Measurements from ENCODE around the gene CEMIP. TPM values are rescaled to one million over a fixed set of nuclear protein-coding genes. Genes with fewer than 3 reads are reported as not detected.

The CEMIP gene, protein sequence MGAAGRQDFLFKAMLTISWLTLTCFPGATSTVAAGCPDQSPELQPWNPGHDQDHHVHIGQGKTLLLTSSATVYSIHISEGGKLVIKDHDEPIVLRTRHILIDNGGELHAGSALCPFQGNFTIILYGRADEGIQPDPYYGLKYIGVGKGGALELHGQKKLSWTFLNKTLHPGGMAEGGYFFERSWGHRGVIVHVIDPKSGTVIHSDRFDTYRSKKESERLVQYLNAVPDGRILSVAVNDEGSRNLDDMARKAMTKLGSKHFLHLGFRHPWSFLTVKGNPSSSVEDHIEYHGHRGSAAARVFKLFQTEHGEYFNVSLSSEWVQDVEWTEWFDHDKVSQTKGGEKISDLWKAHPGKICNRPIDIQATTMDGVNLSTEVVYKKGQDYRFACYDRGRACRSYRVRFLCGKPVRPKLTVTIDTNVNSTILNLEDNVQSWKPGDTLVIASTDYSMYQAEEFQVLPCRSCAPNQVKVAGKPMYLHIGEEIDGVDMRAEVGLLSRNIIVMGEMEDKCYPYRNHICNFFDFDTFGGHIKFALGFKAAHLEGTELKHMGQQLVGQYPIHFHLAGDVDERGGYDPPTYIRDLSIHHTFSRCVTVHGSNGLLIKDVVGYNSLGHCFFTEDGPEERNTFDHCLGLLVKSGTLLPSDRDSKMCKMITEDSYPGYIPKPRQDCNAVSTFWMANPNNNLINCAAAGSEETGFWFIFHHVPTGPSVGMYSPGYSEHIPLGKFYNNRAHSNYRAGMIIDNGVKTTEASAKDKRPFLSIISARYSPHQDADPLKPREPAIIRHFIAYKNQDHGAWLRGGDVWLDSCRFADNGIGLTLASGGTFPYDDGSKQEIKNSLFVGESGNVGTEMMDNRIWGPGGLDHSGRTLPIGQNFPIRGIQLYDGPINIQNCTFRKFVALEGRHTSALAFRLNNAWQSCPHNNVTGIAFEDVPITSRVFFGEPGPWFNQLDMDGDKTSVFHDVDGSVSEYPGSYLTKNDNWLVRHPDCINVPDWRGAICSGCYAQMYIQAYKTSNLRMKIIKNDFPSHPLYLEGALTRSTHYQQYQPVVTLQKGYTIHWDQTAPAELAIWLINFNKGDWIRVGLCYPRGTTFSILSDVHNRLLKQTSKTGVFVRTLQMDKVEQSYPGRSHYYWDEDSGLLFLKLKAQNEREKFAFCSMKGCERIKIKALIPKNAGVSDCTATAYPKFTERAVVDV (N-terminal part only)
- 0.46 TPM for total RNA-seq
- long read RNA-seq, partial matches to known transcripts: 0 of 1 reads
- long read RNA-seq, other reads (novel, unspliced or antisense): 1 of 1 reads

DNA sequence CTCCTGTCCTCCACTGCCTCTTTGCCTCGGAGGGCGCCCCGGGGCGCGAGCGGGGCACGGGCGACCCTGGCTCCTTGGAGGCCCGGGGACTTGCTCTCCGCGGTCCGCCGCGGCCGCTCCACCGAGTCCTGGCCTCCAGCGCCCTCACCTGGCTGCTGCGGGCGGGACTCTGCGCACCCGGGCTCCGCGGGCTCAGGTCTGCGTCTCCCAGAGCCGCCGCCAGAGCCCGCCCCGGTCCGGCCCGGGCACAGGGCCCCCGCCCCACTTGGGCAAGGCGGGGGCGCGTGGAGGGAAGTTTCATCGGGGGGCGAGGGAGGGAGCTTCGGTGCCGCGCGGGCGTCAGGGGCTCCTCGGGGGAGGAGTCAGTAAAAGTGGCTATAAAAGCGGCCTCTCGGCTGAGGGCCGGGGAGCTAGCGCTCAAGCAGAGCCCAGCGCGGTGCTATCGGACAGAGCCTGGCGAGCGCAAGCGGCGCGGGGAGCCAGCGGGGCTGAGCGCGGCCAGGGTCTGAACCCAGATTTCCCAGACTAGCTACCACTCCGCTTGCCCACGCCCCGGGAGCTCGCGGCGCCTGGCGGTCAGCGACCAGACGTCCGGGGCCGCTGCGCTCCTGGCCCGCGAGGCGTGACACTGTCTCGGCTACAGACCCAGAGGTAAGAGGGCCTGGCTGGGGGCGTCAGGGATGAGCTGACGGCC, at the start of gene CEMIP:
CEMIP (plus strand) TSS at position 407 of the 694 bp plus-strand sequence. CDS start 94,510 bp downstream, outside the sequence.
- peak; percentile 82 for DNase-seq (ENCODE audit: low spot score)
- intact Hi-C loops (cut with DNase I): loop anchor here (2.0 to 5.0 kb wide), 2 partner anchors 142 to 192 kb away; no protein-coding TSS in a partner anchor

DNA sequence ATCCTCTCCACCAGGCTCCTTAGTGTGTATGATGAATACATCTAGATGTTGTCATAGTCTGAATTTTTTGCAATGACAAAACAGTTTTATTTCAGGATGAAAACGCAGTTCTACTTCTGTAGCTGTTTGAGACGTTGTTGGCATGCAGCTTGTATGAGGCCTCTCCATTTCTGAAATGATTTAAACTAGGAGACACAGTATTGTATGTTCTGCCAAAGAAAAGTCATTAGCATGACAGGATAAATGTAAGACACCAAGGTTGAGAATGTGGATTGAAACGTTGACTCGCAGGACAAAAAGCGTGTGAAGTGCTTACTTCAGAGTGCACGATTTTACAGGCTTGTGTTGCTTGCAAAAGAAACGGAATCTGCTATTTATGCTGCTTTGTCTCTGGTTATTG, 48.8 kb upstream of the CEMIP start:
- intact Hi-C loops (cut with DNase I): no loop called here
- DNase-seq (ENCODE audit: low spot score): no peak

DNA sequence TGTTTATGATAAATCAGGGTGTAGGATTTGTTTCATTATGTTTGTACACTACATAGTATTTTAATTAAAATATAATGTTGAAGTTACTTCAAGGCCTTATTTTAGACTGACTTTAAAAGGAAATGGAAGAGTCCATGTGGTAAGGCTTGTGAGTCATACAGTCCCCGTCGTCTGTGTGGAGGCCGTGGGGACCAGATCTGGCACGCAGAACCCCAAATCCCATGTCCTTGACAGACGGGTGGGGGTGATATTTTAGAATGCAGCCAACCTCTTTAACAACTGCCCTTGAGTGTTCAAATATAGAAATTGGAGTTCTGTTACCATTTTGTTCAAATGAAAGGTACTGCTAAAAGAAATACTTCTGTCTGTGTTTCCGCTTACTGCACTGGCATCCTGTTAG, 48.2 kb upstream of the CEMIP start:
- intact Hi-C loops (cut with DNase I): no loop called here
- DNase-seq (ENCODE audit: low spot score): no peak

DNA sequence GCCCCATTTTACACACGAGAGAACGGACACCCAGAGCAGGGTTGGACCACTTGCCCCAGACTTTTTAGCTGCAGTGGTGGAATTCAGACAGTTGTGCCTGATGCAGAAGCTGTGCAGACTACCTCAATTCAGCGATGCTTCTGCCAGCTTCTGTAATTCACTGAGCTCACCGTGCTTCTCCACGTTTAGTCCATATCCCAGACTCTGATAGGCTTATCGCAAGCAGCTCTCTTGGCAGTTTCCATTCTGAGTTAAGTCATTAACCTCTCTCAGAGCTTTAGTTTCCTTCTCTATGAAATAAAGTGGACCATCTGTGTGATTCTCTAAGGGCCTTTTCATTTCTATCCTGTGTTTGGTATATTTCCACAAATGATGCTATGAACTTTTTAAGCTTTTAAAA, 47.0 kb upstream of the CEMIP start:
- intact Hi-C loops (cut with DNase I): no loop called here

DNA sequence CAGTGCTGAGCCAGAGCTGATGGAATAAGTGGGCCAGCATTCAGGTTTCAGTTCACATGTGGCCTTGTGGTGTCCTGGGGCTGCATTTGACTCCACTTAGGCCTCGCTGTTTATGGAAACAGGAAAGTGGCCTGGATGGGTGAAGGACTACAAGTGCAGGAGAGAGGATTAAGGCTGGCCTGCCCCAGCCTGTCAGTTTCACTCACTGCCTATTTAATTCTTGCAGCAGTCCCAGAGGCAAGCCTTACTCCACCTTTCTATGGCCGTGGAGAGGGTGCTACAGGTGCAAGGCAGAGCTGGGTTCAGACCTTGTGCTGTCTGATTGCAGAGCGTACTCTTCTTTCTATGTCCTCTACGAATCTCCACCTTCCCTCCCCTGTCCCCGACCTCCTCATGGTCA, 46.4 kb upstream of the CEMIP start:
- no peak for DNase-seq (ENCODE audit: low spot score)
- intact Hi-C loops (cut with DNase I): no loop called here

More for the DNA sequence above, 47.0 kb upstream of the CEMIP start:
- no peak for DNase-seq (ENCODE audit: low spot score)

DNA sequence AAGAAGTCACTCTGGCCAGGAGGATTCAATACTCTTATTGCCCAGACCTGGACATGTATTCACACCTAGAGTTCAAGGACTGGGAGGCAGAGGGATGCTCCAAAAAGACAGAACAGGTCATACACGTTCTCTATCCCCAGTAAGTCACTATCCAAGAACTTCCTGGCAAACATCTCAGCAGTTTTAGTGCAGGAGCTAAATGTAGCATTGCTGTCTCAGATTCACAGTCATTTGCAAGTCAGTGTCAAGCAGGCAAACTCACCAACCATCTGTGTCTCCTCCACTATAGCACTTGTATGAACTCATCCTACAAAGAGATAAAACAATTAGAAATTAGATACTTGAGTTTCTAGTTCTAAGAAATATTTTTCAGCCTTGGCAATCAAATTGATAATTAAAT, 45.7 kb upstream of the CEMIP start:
- DNase-seq (ENCODE audit: low spot score): no peak
- intact Hi-C loops (cut with DNase I): no loop called here

DNA sequence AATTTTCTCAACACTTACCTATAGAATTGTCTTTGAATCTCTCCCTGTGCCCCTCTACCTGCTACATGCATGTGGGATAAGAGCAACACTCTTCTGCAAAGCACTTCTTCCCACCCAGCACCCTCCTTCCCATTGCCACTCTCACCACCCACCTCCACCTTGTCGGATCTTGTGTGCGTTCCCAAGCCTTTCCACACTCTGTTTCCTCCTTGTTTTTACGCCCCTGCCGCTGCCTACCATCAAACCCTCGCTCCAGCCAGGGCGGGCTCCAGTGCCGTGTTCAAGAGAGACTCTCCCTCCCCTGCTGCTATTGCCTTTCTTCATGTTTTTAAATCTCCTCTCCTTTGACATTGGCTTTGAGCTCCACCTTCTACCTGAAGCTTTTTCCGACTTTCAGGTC, 43.8 kb upstream of the CEMIP start:
- intact Hi-C loops (cut with DNase I): no loop called here
- no peak for DNase-seq (ENCODE audit: low spot score)

DNA sequence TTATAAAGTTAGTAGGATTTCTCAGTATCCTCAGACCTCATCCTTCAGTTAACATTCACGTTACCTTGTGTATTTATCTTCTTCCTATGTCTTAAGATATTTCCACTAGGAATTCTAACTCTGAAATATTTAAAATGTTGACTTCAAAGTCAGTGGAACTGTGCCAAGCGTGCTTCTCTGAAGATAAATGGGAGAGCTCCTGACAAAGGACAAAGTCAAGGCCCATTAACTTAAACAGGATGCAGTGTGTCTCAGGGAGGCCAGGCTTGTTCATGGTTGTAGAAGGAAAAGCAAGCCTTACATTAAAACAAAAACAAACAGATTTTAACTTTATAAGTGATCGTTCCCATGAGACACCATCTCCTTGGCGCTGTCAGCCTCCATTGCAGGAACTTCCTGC, 42.6 kb upstream of the CEMIP start:
- intact Hi-C loops (cut with DNase I): no loop called here
- no peak for DNase-seq (ENCODE audit: low spot score)

DNA sequence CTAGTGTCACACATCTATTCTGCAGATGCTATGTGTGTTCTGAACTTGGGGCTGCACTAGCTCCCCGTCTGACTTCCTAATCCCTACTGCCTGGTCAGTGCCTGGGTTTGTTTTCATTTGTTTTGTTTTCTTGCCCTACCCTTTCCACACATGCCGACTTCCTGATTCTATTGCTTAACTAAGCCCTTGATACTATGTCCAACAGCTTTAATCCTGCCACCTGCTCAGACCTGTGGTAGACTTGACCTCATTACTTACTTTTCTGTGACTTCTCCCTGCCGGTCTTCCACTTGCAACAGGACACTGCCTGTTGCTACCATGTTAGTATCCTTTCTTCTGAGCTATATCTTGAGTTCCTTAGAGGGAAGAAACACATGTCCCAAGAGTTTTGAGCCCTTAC, 39.3 kb upstream of the CEMIP start:
- intact Hi-C loops (cut with DNase I): loop anchor here (10.0 kb wide), 1 partner anchor 45 kb away; the partner anchor contains the start of gene ABHD17C
- DNase-seq (ENCODE audit: low spot score): no peak

DNA sequence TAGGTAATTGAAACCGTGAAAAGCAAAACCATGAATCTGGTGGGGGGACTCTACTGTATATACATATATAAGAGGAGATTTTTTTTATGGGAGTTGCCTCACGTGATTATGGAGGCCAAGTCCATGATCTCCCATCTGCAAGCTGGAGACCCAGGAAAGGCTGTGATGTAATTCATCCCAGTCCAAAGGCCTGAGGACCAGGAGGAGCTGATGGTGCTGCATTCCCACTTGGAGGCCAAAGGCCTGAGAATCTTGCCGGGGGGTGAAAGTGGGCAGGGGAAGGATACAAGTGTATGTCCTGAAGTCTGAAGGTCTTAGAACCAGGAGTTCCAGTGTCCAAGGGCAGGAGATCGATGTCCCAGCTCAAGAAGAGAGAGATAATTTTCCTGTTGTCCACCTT, 37.1 kb upstream of the CEMIP start:
- no peak for DNase-seq (ENCODE audit: low spot score)
- intact Hi-C loops (cut with DNase I): loop anchor here (10.0 kb wide), 1 partner anchor 47 kb away; the partner anchor contains the start of gene ABHD17C

DNA sequence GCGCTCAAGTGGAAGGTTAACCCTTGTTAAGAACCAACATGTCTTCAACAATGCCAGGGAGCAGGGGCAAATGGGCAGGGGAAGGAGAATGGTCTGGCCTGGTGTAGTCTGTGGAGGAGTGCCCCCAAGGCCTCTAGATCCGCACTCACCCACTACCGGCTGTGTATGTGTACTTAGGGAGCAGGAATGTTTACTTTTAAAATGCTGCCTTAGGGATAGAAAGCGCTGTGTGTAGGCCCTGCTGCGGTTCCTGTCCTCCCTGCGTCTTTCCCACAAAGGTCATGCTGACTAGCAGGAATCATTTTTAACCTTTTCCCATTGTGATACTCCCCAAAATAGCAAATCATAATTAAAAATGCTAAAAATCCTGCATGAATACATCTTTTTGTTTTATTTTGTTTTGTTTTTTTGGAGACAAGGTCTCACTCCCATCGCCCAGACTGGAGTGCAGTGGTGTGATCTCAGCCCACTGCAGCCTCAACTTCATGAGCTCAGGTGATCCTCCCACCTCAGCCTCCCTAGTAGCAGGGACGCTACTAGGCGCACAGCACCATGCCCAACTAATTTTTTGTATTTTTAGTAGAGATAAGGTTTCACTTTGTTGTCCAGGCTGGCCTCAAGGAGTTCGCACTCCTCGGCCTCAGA, 35.9 kb upstream of the CEMIP start:
- DNase-seq (ENCODE audit: low spot score): no peak
- intact Hi-C loops (cut with DNase I): loop anchor here (10.0 kb wide), 1 partner anchor 49 kb away; the partner anchor contains the start of gene ABHD17C

DNA sequence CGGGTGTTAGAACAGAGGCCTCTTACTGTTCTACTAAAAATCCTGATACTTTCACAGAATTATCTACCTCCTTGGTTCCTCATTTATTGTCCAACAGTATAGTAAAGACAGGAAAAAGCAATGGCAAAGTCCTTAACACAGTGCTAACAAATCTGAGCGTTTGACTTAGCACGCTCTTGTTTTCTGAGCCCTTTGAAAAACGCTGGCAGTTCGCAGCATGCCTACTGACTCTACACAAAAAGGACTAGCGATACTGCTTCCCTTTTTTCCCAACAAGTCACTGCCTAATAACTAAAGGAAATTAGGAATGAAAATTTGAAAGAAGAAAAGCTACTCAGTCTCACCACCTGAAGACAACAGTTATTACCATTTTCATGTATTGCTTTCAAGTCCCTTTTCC, 34.8 kb upstream of the CEMIP start:
- intact Hi-C loops (cut with DNase I): loop anchor here (10.0 kb wide), 1 partner anchor 50 kb away; the partner anchor contains the start of gene ABHD17C
- DNase-seq (ENCODE audit: low spot score): no peak

DNA sequence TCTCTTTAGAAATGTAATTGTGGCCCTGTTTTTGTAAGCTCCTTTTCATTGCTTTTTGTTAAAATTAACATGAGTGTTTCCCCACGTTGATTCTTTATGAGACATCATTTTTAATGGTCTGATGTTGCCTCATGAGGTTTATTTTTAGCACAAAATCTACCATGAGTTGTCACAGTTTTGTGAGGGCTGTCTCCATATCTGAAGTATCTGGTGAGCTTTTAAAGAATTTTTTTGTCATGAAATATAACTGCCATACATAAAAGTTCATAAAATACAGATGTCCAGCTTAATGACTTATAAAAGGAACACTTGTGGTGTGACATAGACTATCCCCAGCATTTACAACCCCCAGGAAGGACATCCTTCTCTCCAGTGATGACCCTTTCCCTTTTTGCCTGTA, 34.3 kb upstream of the CEMIP start:
- intact Hi-C loops (cut with DNase I): loop anchor here (10.0 kb wide), 1 partner anchor 50 kb away; the partner anchor contains the start of gene ABHD17C
- DNase-seq (ENCODE audit: low spot score): no peak

DNA sequence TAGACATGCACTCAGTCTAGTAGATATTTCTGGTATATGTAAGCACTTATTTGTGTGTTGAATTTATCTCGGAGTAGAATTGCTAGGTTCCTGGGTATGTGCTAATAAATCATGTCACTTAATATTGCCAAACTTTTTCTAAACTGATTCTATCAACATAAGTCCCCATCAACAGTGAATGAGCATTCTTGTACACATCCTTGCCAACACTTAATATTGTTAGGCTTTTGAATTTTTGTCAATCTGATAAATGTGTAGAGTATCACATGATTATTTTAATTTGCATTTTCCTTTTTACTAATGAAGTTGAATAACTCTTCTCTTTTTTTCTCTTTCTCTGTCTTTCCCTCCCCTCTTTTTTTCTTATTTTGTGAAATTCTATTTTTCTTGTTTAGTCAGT, 33.3 kb upstream of the CEMIP start:
- no peak for DNase-seq (ENCODE audit: low spot score)
- intact Hi-C loops (cut with DNase I): loop anchor here (10.0 kb wide), 1 partner anchor 51 kb away; the partner anchor contains the start of gene ABHD17C

DNA sequence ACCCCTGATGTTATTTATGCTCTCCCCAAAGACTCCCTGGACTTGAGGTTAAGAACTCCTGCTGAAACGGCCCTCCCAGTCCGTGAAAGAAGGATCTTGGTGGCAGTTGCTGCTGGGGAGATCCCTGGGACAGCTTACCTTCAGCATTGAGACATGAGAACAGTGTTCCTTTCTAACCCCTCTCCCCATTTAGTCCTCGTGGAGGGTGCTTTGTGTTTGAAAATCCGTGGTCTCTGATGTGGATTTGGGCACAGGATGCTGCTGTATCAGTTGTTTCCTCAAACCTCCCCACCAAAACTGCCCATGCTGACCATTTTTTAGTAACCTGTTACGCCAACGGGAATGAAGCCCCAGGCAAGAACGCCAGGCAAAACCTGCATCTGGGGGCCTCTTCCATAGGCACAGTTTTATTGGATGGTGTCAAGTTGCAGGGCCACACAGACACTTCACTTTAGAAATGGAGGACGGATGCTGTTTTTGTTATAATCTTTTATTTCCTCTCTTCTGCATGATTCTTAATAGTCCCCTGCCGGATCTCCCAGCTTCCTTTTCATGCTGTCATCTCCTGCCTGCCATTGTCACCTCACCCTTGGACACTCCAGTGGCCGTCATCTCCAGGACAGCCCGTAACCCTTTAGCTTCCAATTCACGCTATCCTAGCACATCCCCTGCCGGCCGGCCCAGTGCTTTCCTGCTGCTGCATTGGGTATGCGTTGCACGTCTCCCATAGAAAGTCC, 31.7 kb upstream of the CEMIP start:
- no peak for DNase-seq (ENCODE audit: low spot score)
- intact Hi-C loops (cut with DNase I): loop anchor here (10.0 kb wide), 1 partner anchor 53 kb away; the partner anchor contains the start of gene ABHD17C

DNA sequence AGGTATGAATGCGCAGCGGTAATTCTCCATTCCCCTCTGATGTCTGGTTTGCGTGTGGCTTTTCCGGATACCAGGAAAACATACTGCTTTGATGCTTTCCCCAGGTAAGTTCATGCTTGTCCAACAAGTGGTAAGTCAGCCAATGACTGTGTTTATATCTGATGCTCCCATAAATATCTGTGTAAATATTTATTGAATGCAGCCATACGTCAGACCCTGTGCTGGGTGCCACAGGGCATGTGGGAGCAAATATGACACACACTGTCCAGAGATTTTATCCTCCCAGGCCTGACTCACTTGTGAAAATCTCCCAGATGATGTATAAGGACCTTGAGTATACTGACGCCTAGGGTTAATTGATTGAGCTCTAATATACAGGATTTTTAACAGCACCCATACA, 29.6 kb upstream of the CEMIP start:
- DNase-seq (ENCODE audit: low spot score): no peak

DNA sequence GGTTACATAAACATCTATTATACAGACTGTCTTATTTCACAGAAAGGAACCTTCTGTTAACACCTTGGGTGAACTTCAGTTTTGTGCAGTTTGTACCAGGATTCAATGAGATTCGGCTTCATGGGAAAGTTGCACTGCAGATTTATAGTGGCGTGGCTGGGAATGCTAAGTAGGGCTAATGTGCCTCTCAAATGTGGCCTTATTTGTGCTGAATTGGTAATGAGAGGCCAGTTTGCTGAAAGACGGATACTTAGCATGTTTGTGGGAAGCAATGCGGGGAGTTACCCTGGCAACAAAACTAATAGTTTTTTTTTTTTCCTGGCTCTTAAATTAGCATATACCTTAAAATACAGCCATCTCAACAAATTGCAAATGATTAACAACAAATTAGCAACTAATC, 28.6 kb upstream of the CEMIP start:
- intact Hi-C loops (cut with DNase I): no loop called here
- no peak for DNase-seq (ENCODE audit: low spot score)

More for the DNA sequence above, 29.6 kb upstream of the CEMIP start:
- intact Hi-C loops (cut with DNase I): loop anchor here (10.0 kb wide), 1 partner anchor 55 kb away; the partner anchor contains the start of gene ABHD17C

Measured in cardiac septum (tissue), 1 donor.